K562 (cell line): Measurements from ENCODE around the gene PPIL1. TPM values are rescaled to one million over a fixed set of nuclear protein-coding genes. Genes with fewer than 3 reads are reported as not detected.

Experiments
- ATAC-seq: fragments of 200-7000 bp; cut with Tn5 transposase; 3 replicates; pipeline ENCODE4 v1.9.1; 2020; ENCODE audit warnings: moderate library complexity
- BruUV-seq: library from RNA; stranded (reverse); fragments of 400-500 nt; replicated peaks from 2 replicates; lab custom pipeline; 2021; lab: Mats Ljungman, UMichigan
- CTCF ChIA-PET: fragments of 300-600 bp; formaldehyde crosslinking; extraction: SDS; loops from one replicate; lab custom pipeline; 2021; ENCODE audit warnings: low intra/inter-chr PET ratio; lab: Yijun Ruan, JAX
- POLR2A ChIA-PET: fragments of 300-600, 350-650 bp; sonication (Branson Sonifier 250); formaldehyde crosslinking; extraction: SDS; loops from one replicate; lab custom pipeline; 2021; ENCODE audit warnings: antibody characterized with exemption, inconsistent platforms; lab: Yijun Ruan, JAX
- DNase-seq, 4 experiments: peaks; one replicate each; pipeline versions ENCODE4 v3.0.0 to v3.0.0-alpha.2; 2011 to 2018; ENCODE audit warnings: low spot score in 3 of 4, mixed read lengths in 3 of 4; ENCODE audit errors: extremely low read depth in 1 of 4
- FAIRE-seq: peaks from 2 replicates; lab custom pipeline; 2011; peaks lifted over from hg19 to GRCh38; lab: Jason Lieb, UNC
- H2AFZ ChIP-seq: 2 replicates; pipeline ENCODE4 v1.6.0; 2011; ENCODE audit warnings: low read depth, low read length, control low read depth, inconsistent platforms
- H3K27ac ChIP-seq: fragments of 200-600 bp; 3 replicates; pipeline ENCODE4 v1.8.0; 2011; ENCODE audit warnings: low read depth, mild to moderate bottlenecking, control low read depth, inconsistent platforms, low read length, moderate library complexity, mixed read lengths; ENCODE audit errors: extremely low read depth
- H3K27me3 ChIP-seq, 2 experiments: fragments of 300-600 bp in 1 of 2; 2 replicates in 1 of 2; 3 replicates in 1 of 2; pipeline versions ENCODE4 v1.6.0 to v1.8.0; 2011; ENCODE audit warnings: inconsistent platforms in 2 of 2, low read length in 2 of 2, mild to moderate bottlenecking in 1 of 2, mixed read lengths in 1 of 2, moderate library complexity in 1 of 2; ENCODE audit not compliant: control insufficient read depth in 2 of 2, insufficient read depth in 2 of 2
- H3K36me3 ChIP-seq: fragments of 300-600 bp; 3 replicates; pipeline ENCODE4 v1.8.0; 2011; ENCODE audit warnings: mild to moderate bottlenecking, low read length, inconsistent platforms; ENCODE audit not compliant: control insufficient read depth, insufficient read depth
- H3K4me1 ChIP-seq, 2 experiments: fragments of 200-600 bp in 1 of 2; replicated peaks in 1 of 2; 2 replicates in 1 of 2; 3 replicates in 1 of 2; pipeline versions ENCODE4 v1.5.1 to v1.8.0; 2011; ENCODE audit warnings: inconsistent platforms in 2 of 2, low read length in 2 of 2, mild to moderate bottlenecking in 1 of 2, mixed read lengths in 1 of 2, moderate library complexity in 1 of 2; ENCODE audit not compliant: control insufficient read depth in 2 of 2, insufficient read depth in 2 of 2
- H3K4me2 ChIP-seq: 2 replicates; pipeline ENCODE4 v1.6.1; 2011; ENCODE audit warnings: low read length, control low read depth, inconsistent platforms, mixed read lengths; ENCODE audit not compliant: insufficient read depth
- H3K4me3 ChIP-seq: fragments of 200-600 bp; sonication (generic), shearing (Covaris generic); 2 replicates; pipeline ENCODE4 v1.5.1; 2016; ENCODE audit warnings: control low read depth, inconsistent platforms
- H3K79me2 ChIP-seq: fragments of 200-600 bp; 3 replicates; pipeline ENCODE4 v1.8.0; 2011; ENCODE audit warnings: low read length, inconsistent platforms; ENCODE audit not compliant: control insufficient read depth, insufficient read depth
- H3K9ac ChIP-seq, 2 experiments: 2 replicates each; pipeline versions ENCODE4 v1.6.0 to v1.6.1; 2011; ENCODE audit warnings: low read depth in 2 of 2, low read length in 2 of 2, control low read depth in 1 of 2, inconsistent platforms in 1 of 2, mild to moderate bottlenecking in 1 of 2, mixed read lengths in 1 of 2; ENCODE audit not compliant: insufficient read depth in 1 of 2
- H3K9me1 ChIP-seq: one replicate; pipeline ENCODE4 v1.6.0; 2011; ENCODE audit warnings: inconsistent platforms, mild to moderate bottlenecking, low read length, moderate library complexity; ENCODE audit not compliant: control insufficient read depth, insufficient read depth
- H3K9me3 ChIP-seq: replicated peaks from 2 replicates; pipeline ENCODE4 v1.5.1; 2011; ENCODE audit warnings: low read depth, low read length, inconsistent platforms; ENCODE audit not compliant: control insufficient read depth, insufficient read depth
- H4K20me1 ChIP-seq: replicated peaks from 2 replicates; pipeline ENCODE4 v1.6.1; 2011; ENCODE audit warnings: low read length, inconsistent platforms, mixed read lengths; ENCODE audit not compliant: control insufficient read depth, insufficient read depth
- AFF1 ChIP-seq, 2 experiments: fragments of 450-650 bp; IDR thresholded peaks; 2 replicates each; pipeline ENCODE4 v1.6.1; 2018; ENCODE audit warnings: mild to moderate bottlenecking in 2 of 2, low read depth in 1 of 2; ENCODE audit not compliant: partially characterized antibody in 2 of 2
- ILK ChIP-seq: fragments of 450-650 bp; IDR thresholded peaks from 2 replicates; pipeline ENCODE4 v1.6.1; 2016; ENCODE audit warnings: missing genetic modification characterization, low read depth, mild to moderate bottlenecking, missing compliant biosample characterization, moderate library complexity, borderline replicate concordance
- MAZ ChIP-seq, 2 experiments: fragments of 450-650 bp in 1 of 2; sonication (generic) in 1 of 2; formaldehyde crosslinking; IDR thresholded peaks in 1 of 2; conservative IDR thresholded peaks in 1 of 2; 2 replicates each; pipeline versions ENCODE4 v1.4.0 to v1.5.0; 2020; ENCODE audit warnings: mild to moderate bottlenecking in 1 of 2, missing genetic modification reagents in 1 of 2
- MYC ChIP-seq, 2 experiments: fragments of 250-450 bp in 1 of 2; sonication (Bioruptor Pico) in 1 of 2; IDR thresholded peaks; 2 replicates each; pipeline versions ENCODE4 v1.5.1 to v1.6.1; 2012 to 2021; ENCODE audit warnings: low read depth in 2 of 2, borderline replicate concordance in 1 of 2, improper control_type of control experiment in 1 of 2, low read length in 1 of 2, mild to moderate bottlenecking in 1 of 2, moderate library complexity in 1 of 2
- NFXL1 ChIP-seq: fragments of 450-650 bp; formaldehyde crosslinking; IDR thresholded peaks from 2 replicates; pipeline ENCODE4 v1.4.0; 2021; ENCODE audit warnings: mild to moderate bottlenecking
- PTTG1 ChIP-seq: fragments of 450-650 bp; IDR thresholded peaks from 2 replicates; pipeline ENCODE4 v1.6.1; 2016; ENCODE audit warnings: low read depth, mild to moderate bottlenecking, missing genetic modification characterization, missing compliant biosample characterization
- TCF3 ChIP-seq: sonication (generic); formaldehyde crosslinking; IDR thresholded peaks from 2 replicates; pipeline ENCODE4 v1.4.0; 2020; ENCODE audit warnings: mild to moderate bottlenecking, missing genetic modification reagents
- ZFP1 ChIP-seq: fragments of 450-650 bp; formaldehyde crosslinking; IDR thresholded peaks from 2 replicates; pipeline ENCODE4 v1.4.0; 2020; ENCODE audit warnings: mild to moderate bottlenecking, mixed read lengths
- ZNF184 ChIP-seq: sonication (generic); formaldehyde crosslinking; IDR thresholded peaks from 2 replicates; pipeline ENCODE4 v1.5.0; 2020; ENCODE audit warnings: missing genetic modification reagents
- WGBS: fragments of 100-300 bp; shearing (Covaris generic); methylation state at CpG from one replicate; pipeline ENCODE4 v1.1.6; 2016; ENCODE audit warnings: low coverage, mixed read lengths; ENCODE audit not compliant: insufficient coverage; ENCODE audit errors: missing lambda C conversion rate; 5-methylcytosine and 5-hydroxymethylcytosine counted together
- in situ Hi-C: fragments of 300-500 bp; cut with MboI; formaldehyde crosslinking; loops from 4 replicates; pipeline ENCODE4 v1.15.0; 2018; ENCODE audit warnings: inconsistent platforms, mixed read lengths
- intact Hi-C: fragments of 100-400 bp; cut with micrococcal nuclease; formaldehyde crosslinking; loops from 2 replicates; pipeline ENCODE4 v1.14.2; 2022
- polyA plus RNA-seq, 8 experiments: library from polyadenylated mRNA; depleted of rRNA in 4 of 8; stranded (reverse) in 5 of 8; unstranded in 3 of 8; fragments of >200 nt; fragmentation: Nextera tagmentation in 2 of 8; fragmentation: Illumina TruSeq in 1 of 8; extraction: Ambion mirVana in 2 of 8; extraction: Trizol in 1 of 8; gene quantifications; 2 replicates each; pipeline versions ENCODE4 v1.2.1 to v1.2.3, GENCODE V29; 2011 to 2014; ENCODE audit warnings: inconsistent platforms in 1 of 8, missing spikeins in 1 of 8
- total RNA-seq, 7 experiments: library from RNA; depleted of rRNA in 6 of 7; stranded (reverse); fragments of >200 nt in 6 of 7; fragmentation: Illumina TruSeq in 2 of 7; extraction: Trizol in 2 of 7; gene quantifications; 2 replicates each; pipeline versions ENCODE4 v1.2.1 to v1.2.3, GENCODE V29; 2011 to 2021; ENCODE audit warnings: low replicate concordance in 1 of 7
- TF ChIP-seq, protein P1 (sequence below): fragments of 450-650 bp; IDR thresholded peaks from 2 replicates; pipeline ENCODE4 v1.6.1; 2016

The PPIL1 gene
- total and polyA plus RNA-seq, 9 of the 15 experiments (the other 6 are each of a cell fraction or from before 2014, with no cell fraction given) = 65.8 to 205 (median 130) TPM

DNA sequence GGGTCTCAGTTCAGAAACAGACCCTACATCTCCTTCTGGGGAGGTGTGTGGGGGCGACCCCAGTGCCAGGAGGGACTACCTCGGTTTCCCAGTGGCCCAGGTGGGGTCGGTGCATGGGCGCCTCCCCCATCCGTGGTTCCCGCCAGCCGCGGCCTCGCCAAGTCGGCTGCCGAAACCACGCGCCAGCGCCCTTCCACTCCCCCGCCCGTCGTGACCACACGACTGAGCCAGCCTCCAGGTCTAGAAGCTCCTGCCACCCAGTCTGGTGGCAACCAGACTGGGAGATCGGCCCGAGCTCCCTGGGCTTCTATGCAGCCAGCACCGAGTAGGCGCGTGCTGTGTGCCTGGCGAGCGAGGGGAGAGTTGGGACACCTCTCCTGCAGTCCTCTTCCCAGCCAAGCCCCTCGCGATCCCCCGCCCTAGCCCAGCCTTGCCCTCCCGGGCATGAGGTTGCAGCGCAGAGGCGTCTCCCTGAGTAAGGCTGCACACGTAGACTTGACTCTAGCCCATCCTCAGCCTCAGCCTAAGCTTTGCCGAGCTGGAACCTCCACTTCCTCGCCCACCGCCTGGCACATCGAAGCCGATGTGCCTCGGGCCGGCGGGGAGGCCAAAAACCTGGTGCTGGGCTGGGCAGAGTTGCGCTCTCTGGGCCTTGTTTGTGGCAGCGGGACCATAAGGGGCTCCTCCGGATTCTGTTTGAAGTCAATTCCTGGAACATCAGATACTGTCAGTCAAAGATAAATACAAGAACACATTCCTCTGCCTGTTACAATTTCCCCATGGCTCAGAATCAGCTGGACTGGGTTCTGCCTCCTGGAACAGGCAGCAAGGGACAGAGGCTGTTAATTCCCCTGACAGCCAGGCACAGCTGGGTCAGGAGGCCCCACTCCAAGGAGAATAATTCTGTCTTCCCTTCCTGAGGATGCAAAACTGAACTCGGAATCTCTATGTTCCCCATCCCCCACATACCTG, 33.9 kb downstream of the PPIL1 start (continued):
- TF ChIP-seq, protein P1, sequence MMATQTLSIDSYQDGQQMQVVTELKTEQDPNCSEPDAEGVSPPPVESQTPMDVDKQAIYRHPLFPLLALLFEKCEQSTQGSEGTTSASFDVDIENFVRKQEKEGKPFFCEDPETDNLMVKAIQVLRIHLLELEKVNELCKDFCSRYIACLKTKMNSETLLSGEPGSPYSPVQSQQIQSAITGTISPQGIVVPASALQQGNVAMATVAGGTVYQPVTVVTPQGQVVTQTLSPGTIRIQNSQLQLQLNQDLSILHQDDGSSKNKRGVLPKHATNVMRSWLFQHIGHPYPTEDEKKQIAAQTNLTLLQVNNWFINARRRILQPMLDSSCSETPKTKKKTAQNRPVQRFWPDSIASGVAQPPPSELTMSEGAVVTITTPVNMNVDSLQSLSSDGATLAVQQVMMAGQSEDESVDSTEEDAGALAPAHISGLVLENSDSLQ = peak; percentile 78
- TF ChIP-seq ZFP1 (CRISPR knock-in tag) (no peak), ZNF184 (CRISPR knock-in tag) (no peak), MAZ (CRISPR knock-in tag; conservative IDR thresholded peaks at IDR 0.05 in 1 of 2, IDR thresholded peaks at IDR 0.05 in 1 of 2) (no peak), TCF3 (CRISPR knock-in tag) (no peak)
- TF ChIP-seq, all 486 proteins: peak for 9

GRCh38 chr6:36839749-36840431, 34.7 kb downstream of the PPIL1 start:
- peak; percentile 68 to 89 (median 83) for DNase-seq
- FAIRE-seq = no peak
- ChIA-PET POLR2A (no interaction called here), CTCF (interaction anchor here (0.9 kb wide), 1 partner anchor 73 kb away, joined by 3 read pairs; no protein-coding TSS in a partner anchor)
- Histone ChIP-seq H3K4me2 (peak overlapping the region; percentile 47), H3K9ac (peak overlapping the region in 1 of 2 experiments; percentile 84; a peak in 2 of 4 replicates), H3K9me3 (no peaks in the 10 kb centered on the region), H3K27me3 (peaks cover 6 to 9% of the 10 kb centered on the region in 2 experiments; a peak in 3 of 5 replicates), H3K27ac (no peak overlapping the region), H3K4me3 (peak overlapping the region; percentile 38), H3K36me3 (no peaks in the 10 kb centered on the region), H2AFZ (peak overlapping the region; percentile 47; the same call in 1 of the 2 replicates), H3K4me1 (peaks cover 20 to 36% of the 10 kb centered on the region in 2 experiments), H3K9me1 (no peaks in the 10 kb centered on the region), H4K20me1 (no peaks in the 10 kb centered on the region), H3K79me2 (no peaks in the 10 kb centered on the region)
- in situ Hi-C loops = no loop called here
- no TSS peak for BruUV-seq
- ATAC-seq = peak; percentile 86
- intact Hi-C loops = no loop called here
- WGBS = 13% methylated on average over 22 of the region's 70 CpGs
- TF ChIP-seq ILK (tag) (no peak), MYC (IDR thresholded peaks at IDR 0.05; ENCODE audit: low read depth, low read length) (peak; percentile 52; the same call in 1 of the 2 replicates), MYC (CRISPR knock-in tag; IDR thresholded peaks at IDR 0.05; ENCODE audit: borderline replicate concordance, low read depth) (no peak), AFF1 (IDR thresholded peaks at IDR 0.05; ENCODE audit: low read depth in 1 of 2, partially characterized antibody in 2 of 2) (peak in 1 of 2 experiments; percentile 92), MAZ (CRISPR knock-in tag; conservative IDR thresholded peaks at IDR 0.05 in 1 of 2, IDR thresholded peaks at IDR 0.05 in 1 of 2) (peak; percentile 88 to 93), PTTG1 (tag) (no peak), NFXL1 (no peak)
